Stimulated activated CD4-positive, alpha-beta T cell treated with anti-CD3 and anti-CD28 coated beads, TNF-alpha, amount 100 ng/mL, for 1 hour (primary cell): ENCODE measurements around the gene PLD4.
"Not testable (repeated sequence)": the region's sequence is repeated elsewhere in the genome, so short reads cannot be mapped to it uniquely, and the experiment has no call there.

Source experiments
- DNase-seq, 3 donors: peaks; one replicate each; pipeline ENCODE4 v3.0.0-alpha.2; 2020; ENCODE audit warnings: low read depth in 3 of 3, low spot score in 1 of 3

Gene PLD4

DNA sequence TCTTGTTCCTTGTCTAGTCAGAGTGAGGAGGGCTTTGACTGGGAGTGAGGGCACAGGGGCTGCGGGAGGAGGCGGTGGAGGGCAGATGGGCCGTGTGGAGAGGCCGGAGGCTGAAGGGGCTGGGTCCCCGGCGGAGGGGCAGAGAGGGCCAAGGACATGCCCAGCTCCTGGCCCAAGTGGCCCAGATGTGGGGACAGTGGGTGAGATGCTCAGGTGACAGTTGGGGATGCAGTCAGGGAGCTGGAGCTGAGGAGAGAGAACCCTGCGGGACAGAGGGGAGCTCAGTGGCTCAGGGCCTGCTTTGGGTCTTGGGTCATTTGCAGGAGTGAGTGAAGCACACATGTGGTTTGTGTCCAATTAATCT, 26.5 kb upstream of the PLD4 start:
- no peak for DNase-seq

- DNase-seq, result no peak
These were observed 25.7 kb upstream of the PLD4 start for GRCh38 chr14:104898870-104899510.

DNA sequence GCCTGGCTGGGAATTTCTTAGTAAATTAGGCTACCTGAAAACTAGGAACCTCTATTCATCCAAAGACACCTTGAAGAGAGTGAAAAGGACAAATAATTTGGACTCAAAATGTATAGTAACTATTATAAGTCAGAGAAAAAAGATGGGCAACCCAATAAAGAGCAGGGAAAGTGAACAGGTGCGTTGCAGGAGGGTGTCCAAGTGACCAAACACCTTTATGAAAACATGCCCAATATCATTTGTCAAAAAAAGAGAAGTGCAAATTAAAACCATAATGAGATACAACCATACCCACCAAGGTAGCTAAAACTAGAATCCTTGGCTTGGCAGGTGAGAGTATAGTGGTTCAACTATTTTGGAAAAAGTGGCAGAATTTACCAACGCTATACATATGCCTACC, 24.9 kb upstream of the PLD4 start:
- no peak for DNase-seq

- DNase-seq, result no peak
These were observed 23.8 kb upstream of the PLD4 start for GRCh38 chr14:104900639-104901512.

- DNase-seq, result no peak
These were observed 20.7 kb upstream of the PLD4 start for GRCh38 chr14:104903990-104904389.

- not testable (repeated sequence) for DNase-seq
These were observed 19.8 kb upstream of the PLD4 start for GRCh38 chr14:104904650-104905578.

GRCh38 chr14:104905579-104905933, 19.1 kb upstream of the PLD4 start:
- DNase-seq, result not testable (repeated sequence)

GRCh38 chr14:104908303-104908702, 16.4 kb upstream of the PLD4 start:
- DNase-seq, result no peak

GRCh38 chr14:104912053-104912452, 12.6 kb upstream of the PLD4 start:
- no peak for DNase-seq

DNA sequence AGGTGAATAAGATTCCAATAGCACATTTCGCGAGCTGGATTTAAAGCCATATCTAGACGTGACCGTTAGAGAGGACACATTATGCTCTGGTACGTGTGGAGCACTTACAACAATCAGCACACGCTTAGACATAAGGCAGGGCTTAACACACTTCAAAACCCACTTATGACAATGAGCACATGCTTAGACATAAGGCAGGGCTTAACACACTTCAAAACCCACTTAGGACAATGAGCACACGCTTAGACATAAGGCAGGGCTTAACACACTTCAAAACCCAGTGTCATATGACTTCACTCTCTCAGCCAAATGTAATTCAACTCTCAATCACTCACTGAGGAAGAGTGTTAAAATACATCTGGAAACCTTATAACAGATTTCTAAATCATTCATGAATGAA, 11.2 kb upstream of the PLD4 start:
- no peak for DNase-seq

- no peak for DNase-seq
These were observed 7.6 kb upstream of the PLD4 start for GRCh38 chr14:104917116-104917515.

GRCh38 chr14:104917993-104918392, 6.7 kb upstream of the PLD4 start:
- DNase-seq, result no peak

DNA sequence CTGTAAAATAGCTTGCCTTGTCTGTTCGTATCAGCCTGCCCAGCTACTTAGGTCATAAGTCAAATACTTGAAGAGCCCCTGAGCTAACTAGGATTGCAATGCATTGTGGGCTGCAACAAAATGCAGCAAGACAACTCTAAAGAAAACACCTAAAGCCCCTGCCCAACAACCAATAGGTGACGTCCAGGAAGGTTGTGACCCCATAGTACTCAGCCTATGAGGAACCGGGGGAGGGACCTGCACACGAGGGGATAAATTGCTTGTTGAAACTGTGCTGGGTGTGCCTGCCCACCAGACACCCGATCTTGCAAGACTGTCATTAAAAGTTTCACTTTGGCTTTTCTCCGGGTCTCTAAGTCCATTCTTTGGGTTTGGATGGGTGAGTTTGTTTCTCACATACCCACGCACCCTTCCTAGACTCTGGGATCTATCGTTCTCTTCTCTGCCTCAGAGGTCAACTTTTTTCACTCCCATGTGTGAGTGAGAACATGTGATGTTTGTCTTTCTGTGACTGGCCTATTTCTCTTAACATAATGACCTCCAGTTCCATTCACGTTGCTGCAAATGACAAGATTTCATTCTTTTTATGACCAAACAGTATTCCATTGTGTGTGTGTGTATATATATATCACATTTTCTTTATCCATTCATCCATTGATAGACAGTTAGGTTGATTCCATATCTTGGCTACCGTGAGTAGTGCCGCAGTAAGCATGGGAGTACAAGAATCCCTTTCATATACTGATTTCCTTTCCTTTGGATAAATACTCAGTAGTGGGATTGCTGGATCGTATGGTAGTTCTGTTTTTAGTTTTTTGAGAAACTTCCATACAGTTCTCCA, 5.3 kb upstream of the PLD4 start:
- not testable (repeated sequence) for DNase-seq

DNA sequence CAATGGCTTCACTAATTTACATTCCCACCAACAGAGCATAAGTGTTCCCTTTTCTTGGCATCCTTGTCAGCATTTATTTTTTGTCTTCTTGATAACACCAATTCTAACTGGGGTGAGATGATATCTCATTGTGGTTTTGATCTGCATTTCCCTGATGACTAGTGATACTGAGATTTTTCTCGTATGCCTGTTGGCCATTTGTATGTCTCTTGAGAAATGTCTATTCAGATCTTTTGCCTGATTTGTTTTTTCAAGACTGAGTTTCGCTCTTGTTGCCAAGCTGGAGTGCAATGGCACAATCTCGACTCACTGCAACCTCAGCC, 4.7 kb upstream of the PLD4 start:
- no peak for DNase-seq

GRCh38 chr14:104923640-104924420, 849 bp upstream of the PLD4 start:
- DNase-seq, result no peak

DNA sequence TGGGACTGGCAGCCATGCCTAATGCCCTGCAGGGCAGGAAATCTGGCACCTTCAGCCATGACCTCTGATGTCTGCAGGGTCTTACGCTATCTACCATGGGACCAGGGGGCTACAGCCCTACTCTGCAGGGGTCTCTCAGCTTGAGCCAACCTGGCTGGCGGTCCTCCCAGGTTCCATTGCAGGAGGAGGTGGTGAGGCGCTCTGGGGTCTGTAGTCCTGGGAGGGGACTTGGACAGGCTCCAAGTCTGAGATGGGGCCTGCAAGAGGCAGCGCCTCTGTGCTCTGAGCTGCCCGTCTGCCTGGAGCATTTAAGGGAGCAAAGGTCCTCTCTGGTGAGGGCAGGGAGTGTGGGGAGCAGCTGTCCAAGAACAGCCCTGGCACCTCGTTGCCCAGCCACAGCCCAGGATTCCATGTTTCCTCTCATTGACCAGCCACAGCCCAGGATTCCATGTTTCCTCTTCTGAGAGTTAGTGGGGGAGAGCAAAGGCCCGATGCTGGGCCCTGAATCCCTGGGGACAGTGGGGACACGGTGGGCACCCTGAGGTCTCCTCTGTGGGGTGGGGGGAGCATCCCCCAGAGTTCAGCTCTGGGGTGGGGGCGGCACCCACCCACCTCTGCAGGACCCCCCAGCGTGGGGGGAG, 655 bp downstream of the PLD4 start:
- DNase-seq, result no peak

- no peak for DNase-seq
These were observed 1.4 kb downstream of the PLD4 start for GRCh38 chr14:104925855-104926609.

DNA sequence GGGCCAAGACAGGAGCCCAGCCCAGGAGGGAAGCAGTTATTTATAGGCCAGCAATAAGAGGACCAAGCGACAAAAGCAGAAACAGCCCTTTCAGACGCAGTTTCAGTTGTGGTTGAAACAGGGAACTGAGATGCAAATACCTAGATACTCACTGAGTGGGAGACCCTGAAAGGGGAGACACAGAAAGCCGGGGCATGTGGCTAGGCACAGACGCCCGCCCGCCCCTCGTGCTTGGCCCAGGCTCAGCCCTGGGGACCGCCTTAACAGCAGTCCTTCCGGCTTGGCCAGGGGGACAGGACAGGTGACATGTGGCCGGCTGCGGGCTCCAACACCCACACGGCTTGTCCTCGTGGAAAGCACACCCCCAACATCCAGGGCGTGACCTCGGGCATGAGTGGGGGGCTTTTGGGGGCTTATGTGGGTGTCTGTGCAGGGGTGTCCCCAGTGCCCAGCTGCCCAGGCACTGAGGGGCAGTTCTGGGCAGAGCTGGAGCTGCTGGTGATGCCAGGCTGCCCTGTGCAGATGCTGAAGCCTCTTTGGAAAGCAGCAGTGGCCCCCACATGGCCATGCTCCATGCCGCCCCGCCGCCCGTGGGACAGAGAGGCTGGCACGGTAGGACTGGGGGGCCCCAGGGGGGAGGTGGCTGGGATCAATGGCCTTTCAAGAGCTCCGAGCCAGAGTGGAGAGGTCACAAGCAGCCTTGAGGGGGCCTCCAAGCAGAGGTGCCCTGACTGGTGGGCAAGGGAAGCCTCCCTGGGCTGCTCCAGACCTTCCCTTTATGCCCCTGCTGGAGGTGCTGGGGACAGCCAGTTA, 2.1 kb downstream of the PLD4 start:
- no peak for DNase-seq
